ENCODE measurements around the gene SLC22A3. TPM values are rescaled to one million over a fixed set of nuclear protein-coding genes. Genes with fewer than 3 reads are reported as not detected.

SLC22A3 gene
- total RNA-seq, 2 experiments from 2014 or later = not detected

- Mint-ChIP-seq H3K27me3 (peaks cover 32% of the 10 kb centered on the region), H3K36me3 (no peaks in the 10 kb centered on the region), H3K9me3 (no peaks in the 10 kb centered on the region), H3K4me3 (no peak overlapping the region), H3K4me1 (no peaks in the 10 kb centered on the region), H3K27ac (no peak overlapping the region)
- POLR2A ChIA-PET = no interaction called here
- ATAC-seq (ENCODE audit: low read depth) = no peak
- no peak for DNase-seq
Measured at GRCh38 chr6:160420253-160420968, 72.2 kb downstream of the SLC22A3 start.

- ATAC-seq (ENCODE audit: low read depth) (no peak), DNase-seq (no peak)
- no peak overlapping the region for H3K27ac Mint-ChIP-seq
- H3K4me3 Mint-ChIP-seq = no peak overlapping the region
- peaks cover 29% of the 10 kb centered on the region for H3K27me3 Mint-ChIP-seq
- peaks cover under 1% of the 10 kb centered on the region for H3K4me1 Mint-ChIP-seq
- POLR2A ChIA-PET = no interaction called here
- no peaks in the 10 kb centered on the region for H3K36me3 Mint-ChIP-seq
- no peaks in the 10 kb centered on the region for H3K9me3 Mint-ChIP-seq
Measured at GRCh38 chr6:160420969-160421556, 72.9 kb downstream of the SLC22A3 start.

- peaks cover 37% of the 10 kb centered on the region for H3K27me3 Mint-ChIP-seq
- DNase-seq = no peak
- H3K4me1 Mint-ChIP-seq = peaks cover 5% of the 10 kb centered on the region
- ATAC-seq (ENCODE audit: low read depth) = no peak
- H3K4me3 Mint-ChIP-seq = no peak overlapping the region
- no peaks in the 10 kb centered on the region for H3K9me3 Mint-ChIP-seq
- H3K36me3 Mint-ChIP-seq = no peaks in the 10 kb centered on the region
- POLR2A ChIA-PET = no interaction called here
- no peak overlapping the region for H3K27ac Mint-ChIP-seq
Measured at GRCh38 chr6:160421854-160422253, 73.7 kb downstream of the SLC22A3 start.

GRCh38 chr6:160424256-160424655 is 76.1 kb downstream of the SLC22A3 start:
- no peak overlapping the region for H3K4me3 Mint-ChIP-seq
- H3K27me3 Mint-ChIP-seq = peaks cover 39% of the 10 kb centered on the region
- H3K9me3 Mint-ChIP-seq = peaks cover 1% of the 10 kb centered on the region
- DNase-seq (no peak), ATAC-seq (ENCODE audit: low read depth) (no peak)
- H3K4me1 Mint-ChIP-seq = peaks cover 5% of the 10 kb centered on the region
- no peaks in the 10 kb centered on the region for H3K36me3 Mint-ChIP-seq
- no peak overlapping the region for H3K27ac Mint-ChIP-seq
- POLR2A ChIA-PET = no interaction called here

GRCh38 chr6:160426136-160426535 is 78.0 kb downstream of the SLC22A3 start:
- Mint-ChIP-seq H3K36me3 (no peaks in the 10 kb centered on the region), H3K4me3 (no peak overlapping the region), H3K27me3 (peaks cover 48% of the 10 kb centered on the region), H3K27ac (no peak overlapping the region), H3K9me3 (peaks cover 1% of the 10 kb centered on the region), H3K4me1 (peaks cover 5% of the 10 kb centered on the region)
- ATAC-seq (ENCODE audit: low read depth) (no peak), DNase-seq (no peak)
- POLR2A ChIA-PET = no interaction called here

GRCh38 chr6:160427312-160428068 is 79.3 kb downstream of the SLC22A3 start:
- H3K27me3 Mint-ChIP-seq = peaks cover 46% of the 10 kb centered on the region
- POLR2A ChIA-PET = no interaction called here
- H3K4me3 Mint-ChIP-seq = no peak overlapping the region

GRCh38 chr6:160428069-160428430 is 79.9 kb downstream of the SLC22A3 start:
- ATAC-seq (ENCODE audit: low read depth) (no peak), DNase-seq (no peak)
- POLR2A ChIA-PET = no interaction called here
- H3K36me3 Mint-ChIP-seq = no peaks in the 10 kb centered on the region
- H3K27ac Mint-ChIP-seq = no peak overlapping the region
- peaks cover 5% of the 10 kb centered on the region for H3K4me1 Mint-ChIP-seq
- peaks cover 1% of the 10 kb centered on the region for H3K9me3 Mint-ChIP-seq
- H3K4me3 Mint-ChIP-seq = no peak overlapping the region
- peaks cover 50% of the 10 kb centered on the region for H3K27me3 Mint-ChIP-seq

More at GRCh38 chr6:160427312-160428068, 79.3 kb downstream of the SLC22A3 start:
- DNase-seq (no peak), ATAC-seq (ENCODE audit: low read depth) (no peak)
- Mint-ChIP-seq H3K9me3 (peaks cover 1% of the 10 kb centered on the region), H3K27ac (no peak overlapping the region), H3K4me1 (peaks cover 5% of the 10 kb centered on the region), H3K36me3 (no peaks in the 10 kb centered on the region)

- Mint-ChIP-seq H3K27me3 (peaks cover 59% of the 10 kb centered on the region), H3K4me3 (no peak overlapping the region), H3K36me3 (no peaks in the 10 kb centered on the region), H3K27ac (no peak overlapping the region), H3K9me3 (peaks cover 1% of the 10 kb centered on the region), H3K4me1 (peaks cover 5% of the 10 kb centered on the region)
- POLR2A ChIA-PET = no interaction called here
- ATAC-seq (ENCODE audit: low read depth) (no peak), DNase-seq (no peak)
Measured at GRCh38 chr6:160428818-160429619, 80.8 kb downstream of the SLC22A3 start.

GRCh38 chr6:160429620-160429895 is 81.4 kb downstream of the SLC22A3 start:
- H3K4me1 Mint-ChIP-seq = peaks cover 5% of the 10 kb centered on the region
- H3K4me3 Mint-ChIP-seq = no peak overlapping the region
- ATAC-seq (ENCODE audit: low read depth) (no peak), DNase-seq (no peak)
- POLR2A ChIA-PET = no interaction called here
- peaks cover 1% of the 10 kb centered on the region for H3K9me3 Mint-ChIP-seq
- no peak overlapping the region for H3K27ac Mint-ChIP-seq
- no peaks in the 10 kb centered on the region for H3K36me3 Mint-ChIP-seq
- H3K27me3 Mint-ChIP-seq = peaks cover 58% of the 10 kb centered on the region

- POLR2A ChIA-PET = no interaction called here
- Mint-ChIP-seq H3K27ac (no peak overlapping the region), H3K36me3 (no peaks in the 10 kb centered on the region), H3K27me3 (peaks cover 61% of the 10 kb centered on the region), H3K9me3 (peaks cover 1% of the 10 kb centered on the region), H3K4me1 (peaks cover 5% of the 10 kb centered on the region), H3K4me3 (no peak overlapping the region)
- DNase-seq (no peak), ATAC-seq (ENCODE audit: low read depth) (no peak)
Measured at GRCh38 chr6:160430203-160430602, 82.0 kb downstream of the SLC22A3 start.

GRCh38 chr6:160430751-160431150 is 82.6 kb downstream of the SLC22A3 start:
- peaks cover 62% of the 10 kb centered on the region for H3K27me3 Mint-ChIP-seq
- POLR2A ChIA-PET = no interaction called here
- DNase-seq (no peak), ATAC-seq (ENCODE audit: low read depth) (no peak)
- H3K27ac Mint-ChIP-seq = no peak overlapping the region
- peaks cover 9% of the 10 kb centered on the region for H3K4me1 Mint-ChIP-seq
- no peaks in the 10 kb centered on the region for H3K36me3 Mint-ChIP-seq
- H3K4me3 Mint-ChIP-seq = no peak overlapping the region
- H3K9me3 Mint-ChIP-seq = peaks cover 1% of the 10 kb centered on the region

GRCh38 chr6:160431226-160431625 is 83.0 kb downstream of the SLC22A3 start:
- POLR2A ChIA-PET = no interaction called here

GRCh38 chr6:160431791-160432404 is 83.7 kb downstream of the SLC22A3 start:
- ATAC-seq (ENCODE audit: low read depth) = no peak
- H3K27me3 Mint-ChIP-seq = peaks cover 62% of the 10 kb centered on the region
- H3K27ac Mint-ChIP-seq = no peak overlapping the region
- H3K9me3 Mint-ChIP-seq = peaks cover 1% of the 10 kb centered on the region
- POLR2A ChIA-PET = no interaction called here
- no peaks in the 10 kb centered on the region for H3K36me3 Mint-ChIP-seq
- no peak overlapping the region for H3K4me3 Mint-ChIP-seq
- peaks cover 9% of the 10 kb centered on the region for H3K4me1 Mint-ChIP-seq
- no peak for DNase-seq

More at GRCh38 chr6:160431226-160431625, 83.0 kb downstream of the SLC22A3 start:
- H3K4me3 Mint-ChIP-seq = no peak overlapping the region
- peaks cover 11% of the 10 kb centered on the region for H3K4me1 Mint-ChIP-seq
- peaks cover 64% of the 10 kb centered on the region for H3K27me3 Mint-ChIP-seq
- no peak for DNase-seq
- H3K9me3 Mint-ChIP-seq = peaks cover 1% of the 10 kb centered on the region
- no peaks in the 10 kb centered on the region for H3K36me3 Mint-ChIP-seq
- ATAC-seq (ENCODE audit: low read depth) = no peak
- H3K27ac Mint-ChIP-seq = no peak overlapping the region

Data from activated naive CD8-positive, alpha-beta T cell treated with anti-CD3 and anti-CD28 coated beads, Interleukin-2, amount 10 ng/mL, durations not matched to agents 7 days and 5 days (primary cell).